HL-60 (cell line): Measurements from ENCODE around the gene MKI67.

Source experiments
- GABPA ChIP-seq: IDR thresholded peaks from 2 replicates; pipeline ENCODE4 v1.6.1; 2012; ENCODE audit warnings: low read depth
- POLR2AphosphoS5 ChIP-seq: IDR thresholded peaks from 2 replicates; pipeline ENCODE4 v1.6.1; 2012; ENCODE audit warnings: low read depth
- SPI1 ChIP-seq: IDR thresholded peaks from 2 replicates; pipeline ENCODE4 v1.6.1; 2012; ENCODE audit warnings: low read depth, mild to moderate bottlenecking, borderline replicate concordance
- TF ChIP-seq, protein P1 (sequence below): IDR thresholded peaks from one replicate; pipeline ENCODE4 v1.5.1; 2011; ENCODE audit warnings: low read length, control low read depth, inconsistent platforms; ENCODE audit not compliant: insufficient read depth
- TF ChIP-seq, protein P2 (sequence below): IDR thresholded peaks from 2 replicates; pipeline ENCODE4 v1.6.1; 2012; ENCODE audit warnings: low read depth; ENCODE audit not compliant: insufficient replicate concordance

DNA sequence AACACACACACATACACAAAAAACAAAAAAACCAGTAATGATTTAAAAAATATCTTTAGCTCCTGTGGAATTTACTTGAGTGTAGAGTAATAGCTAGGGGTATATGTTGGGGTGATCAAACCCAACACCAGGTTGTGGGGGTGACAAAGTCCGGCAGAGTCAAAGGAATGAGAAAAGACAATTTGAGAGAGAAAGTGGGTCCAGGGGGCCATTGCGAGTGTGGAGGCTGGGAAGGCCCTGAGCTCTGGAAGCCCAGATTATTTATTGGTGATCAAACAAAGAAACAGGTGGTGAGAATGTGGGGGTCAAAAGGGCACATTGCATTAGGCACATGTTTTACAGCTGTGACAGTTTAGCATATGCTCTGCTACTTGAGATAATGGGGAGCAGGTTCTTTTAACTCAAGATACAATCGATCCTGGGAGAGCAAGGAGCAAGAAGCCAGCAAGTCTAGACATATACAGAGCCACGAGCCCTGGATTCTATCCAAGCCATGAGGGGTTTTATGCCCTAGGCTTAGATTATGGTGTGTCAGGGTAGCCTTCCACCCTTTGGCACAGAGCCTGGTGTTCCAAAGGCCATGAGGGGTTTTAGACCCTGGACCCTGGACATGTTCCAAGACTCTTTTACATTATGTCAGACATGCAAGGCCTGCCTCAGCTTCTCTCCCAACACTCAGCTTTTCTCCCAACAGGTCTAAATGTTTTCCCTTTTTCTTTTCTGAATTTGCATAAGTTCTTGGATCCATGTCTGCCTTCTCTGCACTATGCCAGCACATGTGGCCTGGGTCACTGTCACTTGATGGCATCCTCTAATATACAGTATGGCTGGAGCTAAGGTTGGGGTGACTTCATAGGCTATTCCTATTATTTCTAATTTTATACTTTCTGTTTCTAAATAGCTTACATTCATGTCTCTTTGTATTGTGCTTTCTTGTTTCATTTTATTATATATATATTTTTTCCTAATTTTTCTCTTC lies 48.6 kb upstream of the MKI67 start:
- TF ChIP-seq, protein P1, sequence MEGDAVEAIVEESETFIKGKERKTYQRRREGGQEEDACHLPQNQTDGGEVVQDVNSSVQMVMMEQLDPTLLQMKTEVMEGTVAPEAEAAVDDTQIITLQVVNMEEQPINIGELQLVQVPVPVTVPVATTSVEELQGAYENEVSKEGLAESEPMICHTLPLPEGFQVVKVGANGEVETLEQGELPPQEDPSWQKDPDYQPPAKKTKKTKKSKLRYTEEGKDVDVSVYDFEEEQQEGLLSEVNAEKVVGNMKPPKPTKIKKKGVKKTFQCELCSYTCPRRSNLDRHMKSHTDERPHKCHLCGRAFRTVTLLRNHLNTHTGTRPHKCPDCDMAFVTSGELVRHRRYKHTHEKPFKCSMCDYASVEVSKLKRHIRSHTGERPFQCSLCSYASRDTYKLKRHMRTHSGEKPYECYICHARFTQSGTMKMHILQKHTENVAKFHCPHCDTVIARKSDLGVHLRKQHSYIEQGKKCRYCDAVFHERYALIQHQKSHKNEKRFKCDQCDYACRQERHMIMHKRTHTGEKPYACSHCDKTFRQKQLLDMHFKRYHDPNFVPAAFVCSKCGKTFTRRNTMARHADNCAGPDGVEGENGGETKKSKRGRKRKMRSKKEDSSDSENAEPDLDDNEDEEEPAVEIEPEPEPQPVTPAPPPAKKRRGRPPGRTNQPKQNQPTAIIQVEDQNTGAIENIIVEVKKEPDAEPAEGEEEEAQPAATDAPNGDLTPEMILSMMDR, result no peak
- TF ChIP-seq GABPA (no peak), POLR2AphosphoS5 (no peak), SPI1 (no peak)
- TF ChIP-seq, protein P2, sequence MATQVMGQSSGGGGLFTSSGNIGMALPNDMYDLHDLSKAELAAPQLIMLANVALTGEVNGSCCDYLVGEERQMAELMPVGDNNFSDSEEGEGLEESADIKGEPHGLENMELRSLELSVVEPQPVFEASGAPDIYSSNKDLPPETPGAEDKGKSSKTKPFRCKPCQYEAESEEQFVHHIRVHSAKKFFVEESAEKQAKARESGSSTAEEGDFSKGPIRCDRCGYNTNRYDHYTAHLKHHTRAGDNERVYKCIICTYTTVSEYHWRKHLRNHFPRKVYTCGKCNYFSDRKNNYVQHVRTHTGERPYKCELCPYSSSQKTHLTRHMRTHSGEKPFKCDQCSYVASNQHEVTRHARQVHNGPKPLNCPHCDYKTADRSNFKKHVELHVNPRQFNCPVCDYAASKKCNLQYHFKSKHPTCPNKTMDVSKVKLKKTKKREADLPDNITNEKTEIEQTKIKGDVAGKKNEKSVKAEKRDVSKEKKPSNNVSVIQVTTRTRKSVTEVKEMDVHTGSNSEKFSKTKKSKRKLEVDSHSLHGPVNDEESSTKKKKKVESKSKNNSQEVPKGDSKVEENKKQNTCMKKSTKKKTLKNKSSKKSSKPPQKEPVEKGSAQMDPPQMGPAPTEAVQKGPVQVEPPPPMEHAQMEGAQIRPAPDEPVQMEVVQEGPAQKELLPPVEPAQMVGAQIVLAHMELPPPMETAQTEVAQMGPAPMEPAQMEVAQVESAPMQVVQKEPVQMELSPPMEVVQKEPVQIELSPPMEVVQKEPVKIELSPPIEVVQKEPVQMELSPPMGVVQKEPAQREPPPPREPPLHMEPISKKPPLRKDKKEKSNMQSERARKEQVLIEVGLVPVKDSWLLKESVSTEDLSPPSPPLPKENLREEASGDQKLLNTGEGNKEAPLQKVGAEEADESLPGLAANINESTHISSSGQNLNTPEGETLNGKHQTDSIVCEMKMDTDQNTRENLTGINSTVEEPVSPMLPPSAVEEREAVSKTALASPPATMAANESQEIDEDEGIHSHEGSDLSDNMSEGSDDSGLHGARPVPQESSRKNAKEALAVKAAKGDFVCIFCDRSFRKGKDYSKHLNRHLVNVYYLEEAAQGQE, result no peak
